Large intestine (tissue), 3 donors: ENCODE measurements around the gene SFXN3. TPM values are rescaled to one million over a fixed set of nuclear protein-coding genes. Genes with fewer than 3 reads are reported as not detected.

Source experiments
- DNase-seq, 2 donors: peaks; one replicate each; pipeline versions ENCODE4 v3.0.0 to v3.0.0-alpha.2; 2013
- H3K27ac ChIP-seq: one replicate; pipeline ENCODE4 v1.5.1; 2013; ENCODE audit warnings: low read length
- H3K27me3 ChIP-seq: 2 replicates; pipeline ENCODE4 v1.6.1; 2013; ENCODE audit warnings: low read length; ENCODE audit not compliant: control insufficient read depth, insufficient read depth
- H3K36me3 ChIP-seq: 2 replicates; pipeline ENCODE4 v1.6.1; 2013; ENCODE audit warnings: low read length; ENCODE audit not compliant: control insufficient read depth, insufficient read depth
- H3K4me1 ChIP-seq: one replicate; pipeline ENCODE4 v1.6.1; 2013; ENCODE audit warnings: low read length; ENCODE audit not compliant: control insufficient read depth, insufficient read depth
- H3K4me3 ChIP-seq: one replicate; pipeline ENCODE4 v1.5.1; 2013; ENCODE audit warnings: low read length
- H3K9me3 ChIP-seq: one replicate; pipeline ENCODE4 v1.6.1; 2013; ENCODE audit warnings: mild to moderate bottlenecking, low read depth, low read length, moderate library complexity; ENCODE audit not compliant: control insufficient read depth
- WGBS: methylation state at CpG from one replicate; pipeline ENCODE4 v1.1.5; 2013; ENCODE audit warnings: low lambda C conversion rate; ENCODE audit not compliant: insufficient coverage; 5-methylcytosine and 5-hydroxymethylcytosine counted together
- polyA plus RNA-seq: library from polyadenylated mRNA; unstranded; fragments of 120-200 nt; gene quantifications from one replicate; pipeline ENCODE4 v1.2.1, GENCODE V29; 2013

SFXN3 gene
- polyA plus RNA-seq, 1 donor = 274 TPM

GRCh38 chr10:101047268-101047667 lies 16.2 kb downstream of the SFXN3 start:
- peaks cover 27% of the 10 kb centered on the region for H3K4me1 ChIP-seq
- peaks cover 50% of the 10 kb centered on the region for H3K27me3 ChIP-seq
- no peak overlapping the region for H3K27ac ChIP-seq
- DNase-seq = no peak
- no peaks in the 10 kb centered on the region for H3K36me3 ChIP-seq
- no CpG with 5 or more reads among the region's 16 CpGs for WGBS
- H3K4me3 ChIP-seq = no peak overlapping the region
- no peaks in the 10 kb centered on the region for H3K9me3 ChIP-seq

DNA sequence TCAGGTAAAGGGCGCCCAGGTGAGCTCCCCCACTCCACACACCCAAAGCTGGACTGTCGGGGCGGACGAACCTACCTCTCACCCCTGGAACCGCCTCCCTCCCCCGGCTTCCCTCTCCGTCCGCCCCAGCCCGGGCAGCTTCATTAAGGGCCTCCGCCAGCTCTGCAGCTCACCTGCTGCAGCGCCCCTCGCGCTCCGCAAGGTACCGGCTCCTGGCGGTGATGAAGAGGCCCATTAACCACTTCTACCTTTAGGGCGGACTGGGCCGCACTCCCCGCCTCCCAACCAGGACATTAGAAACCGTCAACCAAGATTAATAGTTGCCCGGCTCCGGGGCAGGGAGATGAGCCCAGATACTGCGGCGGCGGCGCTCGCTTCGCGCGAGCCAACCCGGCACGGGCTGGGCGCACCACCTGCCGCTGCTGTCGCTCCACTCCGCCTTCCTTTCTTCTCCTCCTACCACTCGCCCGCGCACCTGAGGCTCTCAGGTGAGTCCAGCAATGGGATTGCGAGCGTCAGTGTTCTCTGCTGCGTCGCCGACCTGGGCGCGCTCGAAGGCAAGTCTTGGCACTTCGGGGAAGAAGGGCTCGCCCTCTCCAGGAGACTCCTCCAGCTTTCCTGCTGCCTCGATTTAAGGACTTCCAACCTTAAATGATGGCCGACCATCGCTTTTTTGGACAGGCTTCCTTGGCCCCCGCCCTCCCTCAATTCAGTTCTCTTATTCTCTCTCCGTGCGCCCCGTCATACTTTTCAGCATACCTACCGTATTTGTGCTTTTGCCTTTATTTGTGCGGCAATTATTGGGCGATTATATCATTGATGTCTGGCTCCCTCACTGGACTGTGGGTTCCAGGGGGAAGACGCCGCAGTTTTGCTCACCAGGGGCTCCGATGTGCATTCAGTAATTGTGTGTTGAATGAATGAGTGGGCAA lies 17.2 kb downstream of the SFXN3 start:
- 8% methylated on average over 2 of the region's 62 CpGs for WGBS
- H3K4me1 ChIP-seq = peaks cover 22% of the 10 kb centered on the region
- no peak overlapping the region for H3K27ac ChIP-seq
- H3K4me3 ChIP-seq = peak overlapping the region; percentile 5
- no peaks in the 10 kb centered on the region for H3K36me3 ChIP-seq
- no peaks in the 10 kb centered on the region for H3K9me3 ChIP-seq
- DNase-seq = peak in 1 of 2 donors; percentile 68
- H3K27me3 ChIP-seq = peaks cover 50% of the 10 kb centered on the region

GRCh38 chr10:101050208-101051069 lies 19.4 kb downstream of the SFXN3 start:
- peak in 1 of 2 donors; percentile 66 for DNase-seq
- H3K36me3 ChIP-seq = no peaks in the 10 kb centered on the region
- no peak overlapping the region for H3K27ac ChIP-seq
- H3K9me3 ChIP-seq = no peaks in the 10 kb centered on the region
- H3K4me1 ChIP-seq = peaks cover 29% of the 10 kb centered on the region
- peak overlapping the region; percentile 3 for H3K4me3 ChIP-seq
- WGBS = 60% methylated on average over 2 of the region's 42 CpGs
- H3K27me3 ChIP-seq = peaks cover 50% of the 10 kb centered on the region

DNA sequence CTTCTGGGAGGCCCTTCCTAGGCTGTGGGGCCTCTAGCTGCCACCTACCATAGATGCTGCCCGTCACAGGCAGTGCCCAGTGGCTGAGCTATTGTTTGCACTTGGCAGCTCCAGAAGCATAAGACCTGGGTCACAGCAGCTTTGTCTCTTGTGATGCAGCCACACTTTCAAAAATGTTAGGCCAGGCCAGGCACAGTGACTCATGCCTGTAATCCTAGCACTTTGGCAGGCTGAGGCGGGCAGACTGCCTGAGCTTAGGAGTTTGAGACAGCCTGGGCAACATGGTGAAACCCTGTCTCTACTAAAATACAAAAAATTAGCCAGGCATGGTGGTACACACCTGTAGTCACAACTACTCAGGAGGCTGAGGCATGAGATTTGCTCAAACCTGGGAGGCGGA lies 21.3 kb downstream of the SFXN3 start:
- no CpG with 5 or more reads among the region's 3 CpGs for WGBS
- Histone ChIP-seq H3K36me3 (no peaks in the 10 kb centered on the region), H3K4me3 (no peak overlapping the region), H3K9me3 (no peaks in the 10 kb centered on the region), H3K27me3 (peaks cover 38% of the 10 kb centered on the region), H3K27ac (no peak overlapping the region), H3K4me1 (peaks cover 35% of the 10 kb centered on the region)
- no peak for DNase-seq

- no peaks in the 10 kb centered on the region for H3K9me3 ChIP-seq
- H3K4me3 ChIP-seq = no peak overlapping the region
- H3K27me3 ChIP-seq = peaks cover 26% of the 10 kb centered on the region
- DNase-seq = no peak
- no peaks in the 10 kb centered on the region for H3K36me3 ChIP-seq
- H3K27ac ChIP-seq = no peak overlapping the region
- H3K4me1 ChIP-seq = peaks cover 34% of the 10 kb centered on the region
Measured at GRCh38 chr10:101053516-101053915, 22.5 kb downstream of the SFXN3 start.

DNA sequence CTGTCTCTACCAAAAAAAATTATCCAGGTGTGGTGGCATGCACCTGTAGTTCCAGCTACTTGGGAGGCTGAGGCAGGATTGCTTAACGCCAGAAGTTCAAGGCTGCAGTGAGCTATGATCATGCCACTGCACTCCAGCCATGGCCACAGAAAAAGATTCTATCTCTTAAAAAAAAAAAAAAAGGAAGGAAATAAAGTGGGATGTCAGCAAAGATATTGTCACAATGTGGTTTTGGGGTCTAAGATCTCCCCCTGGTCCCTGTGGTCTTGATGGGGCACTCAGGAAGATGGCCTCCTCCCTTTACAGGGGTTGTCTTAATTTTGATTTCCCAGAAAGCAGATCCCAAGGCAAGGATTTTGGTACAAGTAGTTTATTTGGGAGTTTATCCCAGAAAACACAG lies 23.3 kb downstream of the SFXN3 start:
- Histone ChIP-seq H3K9me3 (no peaks in the 10 kb centered on the region), H3K27ac (peak overlapping the region; percentile 75), H3K4me1 (peaks cover 31% of the 10 kb centered on the region), H3K27me3 (peaks cover 17% of the 10 kb centered on the region), H3K4me3 (no peak overlapping the region), H3K36me3 (no peaks in the 10 kb centered on the region)
- no peak for DNase-seq
- no CpG with 5 or more reads among the region's 1 CpG for WGBS

GRCh38 chr10:101054876-101055275 lies 23.8 kb downstream of the SFXN3 start:
- Histone ChIP-seq H3K4me3 (no peak overlapping the region), H3K27ac (peak overlapping the region; percentile 75), H3K9me3 (no peaks in the 10 kb centered on the region), H3K4me1 (peaks cover 34% of the 10 kb centered on the region), H3K27me3 (peaks cover 12% of the 10 kb centered on the region), H3K36me3 (no peaks in the 10 kb centered on the region)
- no CpG with 5 or more reads among the region's 5 CpGs for WGBS
- peak; percentile 50 to 80 for DNase-seq

DNA sequence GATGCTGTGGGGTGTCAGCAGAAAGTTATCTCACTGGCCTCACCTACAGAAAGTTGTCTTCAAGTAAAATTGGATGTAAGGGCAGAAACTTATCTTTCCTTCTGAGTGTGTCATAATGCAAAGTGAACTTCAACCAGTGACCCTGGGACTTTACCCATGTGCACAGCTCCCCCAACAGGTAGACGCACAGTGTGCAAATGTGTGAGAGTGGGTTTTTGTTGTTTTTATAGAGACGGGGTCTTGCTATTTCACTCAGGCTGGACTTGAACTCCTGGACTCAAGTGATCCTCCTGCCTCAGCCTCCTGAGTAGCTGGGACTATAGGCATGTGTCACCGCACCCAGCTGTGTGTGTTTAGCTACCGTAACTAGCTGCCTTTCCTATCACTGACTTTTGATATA lies 24.4 kb downstream of the SFXN3 start:
- peaks cover 7% of the 10 kb centered on the region for H3K27me3 ChIP-seq
- no peaks in the 10 kb centered on the region for H3K9me3 ChIP-seq

DNA sequence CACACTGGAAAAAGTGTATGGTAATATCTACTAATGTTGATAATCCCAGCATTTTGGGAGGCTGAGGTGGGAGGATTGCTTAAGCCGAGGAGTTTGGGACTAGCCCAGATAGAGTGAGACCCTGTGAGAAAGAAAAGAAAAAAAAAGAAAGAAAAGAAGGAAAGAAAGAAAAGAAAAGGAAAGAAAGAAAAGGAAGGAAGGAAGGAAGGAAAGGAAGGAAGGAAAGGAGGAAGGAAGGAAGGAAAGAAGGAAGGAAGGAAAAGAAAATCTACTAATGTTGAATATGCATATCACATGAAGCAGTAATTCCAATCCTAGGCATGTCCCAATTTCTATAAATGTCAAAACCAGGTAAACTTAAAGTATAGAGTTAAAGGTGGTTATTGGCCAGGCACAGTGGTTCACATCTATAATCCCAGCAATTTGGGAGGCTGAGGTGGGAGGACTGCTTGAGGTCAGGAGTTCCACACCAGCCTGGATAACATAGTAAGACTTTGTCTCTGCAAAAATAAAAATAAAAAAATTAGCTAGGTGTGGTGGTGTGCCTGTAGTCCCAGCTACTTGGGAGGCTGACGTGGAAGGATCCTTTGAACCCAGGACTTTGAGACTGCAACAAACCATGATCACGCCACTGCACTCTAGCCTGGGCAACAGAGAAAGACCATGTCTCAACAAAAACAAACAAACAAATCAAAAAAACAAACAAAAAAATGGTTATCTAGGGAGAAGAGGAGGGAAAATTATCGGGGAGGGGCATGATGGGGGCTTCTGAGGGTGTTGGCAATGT lies 25.5 kb downstream of the SFXN3 start:
- DNase-seq = peak in 1 of 2 donors; percentile 42
- Histone ChIP-seq H3K27ac (no peak overlapping the region), H3K9me3 (no peaks in the 10 kb centered on the region)

More for the DNA sequence above, 24.4 kb downstream of the SFXN3 start:
- no CpG with 5 or more reads among the region's 4 CpGs for WGBS
- Histone ChIP-seq H3K4me3 (no peak overlapping the region), H3K36me3 (no peaks in the 10 kb centered on the region), H3K27ac (peak overlapping the region; percentile 75), H3K4me1 (peaks cover 29% of the 10 kb centered on the region)
- peak; percentile 73 to 83 for DNase-seq

More for the DNA sequence above, 25.5 kb downstream of the SFXN3 start:
- Histone ChIP-seq H3K4me3 (no peak overlapping the region), H3K27me3 (no peaks in the 10 kb centered on the region), H3K4me1 (peaks cover 27% of the 10 kb centered on the region), H3K36me3 (no peaks in the 10 kb centered on the region)
- WGBS = 95% methylated on average over 1 of the region's 4 CpGs
